Measurements from ENCODE around the gene FAM3C. TPM values are rescaled to one million over a fixed set of nuclear protein-coding genes. Genes with fewer than 3 reads are reported as not detected.
"Not testable (repeated sequence)": the region's sequence is repeated elsewhere in the genome, so short reads cannot be mapped to it uniquely, and the experiment has no call there.

FAM3C gene
- total RNA-seq, 4 donors from 2014 or later = 91.0 to 109 (median 97.9) TPM

DNA sequence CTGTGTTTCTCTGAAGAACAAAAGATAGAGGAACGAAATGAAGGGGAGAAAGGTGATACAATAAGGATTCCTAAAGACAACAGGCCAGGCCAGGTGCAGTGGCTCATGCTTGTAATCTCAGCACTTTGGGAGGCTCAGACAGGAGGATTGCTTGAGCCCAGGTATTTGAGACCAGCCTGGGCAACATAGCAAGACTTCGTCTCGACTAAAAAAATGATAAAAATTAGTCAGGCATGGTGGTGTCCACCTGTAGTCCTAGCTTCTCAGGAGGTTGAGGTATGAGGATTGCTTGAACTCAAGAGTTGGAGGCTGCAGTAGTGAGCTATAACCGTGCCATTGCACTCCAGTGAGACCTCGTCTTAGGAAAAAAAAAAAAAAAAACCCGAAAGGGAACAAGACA is 41.4 kb upstream of the FAM3C start:
- intact Hi-C loops (cut with DNase I) = no loop called here
- no peak overlapping the region for H3K27ac ChIP-seq
- TF ChIP-seq, protein P1, sequence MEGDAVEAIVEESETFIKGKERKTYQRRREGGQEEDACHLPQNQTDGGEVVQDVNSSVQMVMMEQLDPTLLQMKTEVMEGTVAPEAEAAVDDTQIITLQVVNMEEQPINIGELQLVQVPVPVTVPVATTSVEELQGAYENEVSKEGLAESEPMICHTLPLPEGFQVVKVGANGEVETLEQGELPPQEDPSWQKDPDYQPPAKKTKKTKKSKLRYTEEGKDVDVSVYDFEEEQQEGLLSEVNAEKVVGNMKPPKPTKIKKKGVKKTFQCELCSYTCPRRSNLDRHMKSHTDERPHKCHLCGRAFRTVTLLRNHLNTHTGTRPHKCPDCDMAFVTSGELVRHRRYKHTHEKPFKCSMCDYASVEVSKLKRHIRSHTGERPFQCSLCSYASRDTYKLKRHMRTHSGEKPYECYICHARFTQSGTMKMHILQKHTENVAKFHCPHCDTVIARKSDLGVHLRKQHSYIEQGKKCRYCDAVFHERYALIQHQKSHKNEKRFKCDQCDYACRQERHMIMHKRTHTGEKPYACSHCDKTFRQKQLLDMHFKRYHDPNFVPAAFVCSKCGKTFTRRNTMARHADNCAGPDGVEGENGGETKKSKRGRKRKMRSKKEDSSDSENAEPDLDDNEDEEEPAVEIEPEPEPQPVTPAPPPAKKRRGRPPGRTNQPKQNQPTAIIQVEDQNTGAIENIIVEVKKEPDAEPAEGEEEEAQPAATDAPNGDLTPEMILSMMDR (IDR thresholded peaks at IDR 0.05) = no peak
- TF ChIP-seq POLR2A (IDR thresholded peaks at IDR 0.05) = no peak
- 85 to 91% methylated on average over 6 of the region's 6 CpGs for WGBS, 2 donors
- DNase-seq = no peak
- no peak overlapping the region for H3K4me3 ChIP-seq (replicated peaks in 1 of 3)
- H3K4me1 ChIP-seq = peaks cover 0 to 8% of the 10 kb centered on the region in 2 donors
- no peaks in the 10 kb centered on the region for H3K9me3 ChIP-seq
- H3K36me3 ChIP-seq = no peaks in the 10 kb centered on the region
- no peaks in the 10 kb centered on the region for H3K27me3 ChIP-seq

- no peak overlapping the region for H3K27ac ChIP-seq
- DNase-seq = no peak
- peaks cover 0 to 8% of the 10 kb centered on the region in 2 donors for H3K4me1 ChIP-seq
- no peaks in the 10 kb centered on the region for H3K9me3 ChIP-seq
- H3K27me3 ChIP-seq = no peaks in the 10 kb centered on the region
- 92 to 93% methylated on average over 7 of the region's 7 CpGs for WGBS, 2 donors
- H3K36me3 ChIP-seq = no peaks in the 10 kb centered on the region
- intact Hi-C loops (cut with DNase I) = no loop called here
- no peak overlapping the region for H3K4me3 ChIP-seq (replicated peaks in 1 of 3)
- TF ChIP-seq, protein P1 (IDR thresholded peaks at IDR 0.05) = no peak
- no peak for TF ChIP-seq POLR2A (IDR thresholded peaks at IDR 0.05)
These were observed 40.6 kb upstream of the FAM3C start for GRCh38 chr7:121436688-121437087.

DNA sequence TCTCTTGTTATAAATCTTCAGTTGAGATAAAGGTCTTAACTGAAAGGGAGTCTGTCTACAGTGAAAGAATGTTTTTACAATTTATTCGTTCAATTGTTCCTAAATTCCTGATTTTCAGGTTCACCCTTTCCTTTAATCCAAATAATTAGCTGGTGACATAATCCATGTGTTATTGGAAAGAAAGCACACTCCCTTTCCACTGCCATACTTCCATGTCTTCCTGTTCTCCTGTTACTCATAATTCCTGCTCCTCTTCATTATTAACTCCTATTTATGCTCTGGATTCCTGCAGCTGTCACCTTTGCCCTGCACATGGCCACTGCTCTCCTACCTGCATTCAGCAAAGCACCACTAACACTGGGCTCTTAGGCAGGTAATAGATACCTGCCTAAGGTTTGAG is 40.0 kb upstream of the FAM3C start:
- Histone ChIP-seq H3K4me1 (peaks cover 0 to 8% of the 10 kb centered on the region in 2 donors), H3K27me3 (no peaks in the 10 kb centered on the region), H3K9me3 (no peaks in the 10 kb centered on the region), H3K36me3 (no peaks in the 10 kb centered on the region), H3K27ac (no peak overlapping the region), H3K4me3 (replicated peaks in 1 of 3) (no peak overlapping the region)
- no peak for TF ChIP-seq POLR2A (IDR thresholded peaks at IDR 0.05)
- TF ChIP-seq, protein P1 (IDR thresholded peaks at IDR 0.05) = no peak
- intact Hi-C loops (cut with DNase I) = no loop called here
- DNase-seq = no peak
- 83 to 85% methylated on average over 1 of the region's 1 CpG for WGBS, 2 donors

DNA sequence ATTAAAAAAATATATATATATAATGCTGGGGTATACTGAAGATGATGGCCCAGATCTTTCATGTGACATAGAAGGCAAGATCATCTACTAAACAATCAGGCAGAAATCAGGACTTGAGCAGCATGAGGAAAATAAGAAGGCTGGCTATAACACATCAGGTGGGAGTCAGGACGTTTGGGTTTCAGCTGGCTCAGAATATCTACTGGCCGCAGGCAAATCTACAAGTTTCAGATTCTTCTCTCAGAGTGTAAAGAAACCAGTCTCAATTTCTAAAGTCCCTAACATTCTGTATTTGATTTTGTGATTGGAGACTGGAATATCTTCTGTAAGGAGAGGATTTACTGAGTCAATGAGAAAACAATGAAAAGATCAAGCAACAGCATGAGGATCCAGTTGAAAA is 37.7 kb upstream of the FAM3C start:
- no peaks in the 10 kb centered on the region for H3K9me3 ChIP-seq
- peaks cover 5 to 9% of the 10 kb centered on the region in 2 donors for H3K4me1 ChIP-seq
- no peak for DNase-seq
- H3K4me3 ChIP-seq (replicated peaks in 1 of 3) = no peak overlapping the region
- TF ChIP-seq POLR2A (IDR thresholded peaks at IDR 0.05) = no peak
- TF ChIP-seq, protein P1 (IDR thresholded peaks at IDR 0.05) = no peak
- H3K27me3 ChIP-seq = no peaks in the 10 kb centered on the region
- intact Hi-C loops (cut with DNase I) = no loop called here
- 92 to 94% methylated on average over 2 of the region's 2 CpGs for WGBS, 2 donors
- H3K27ac ChIP-seq = no peak overlapping the region
- H3K36me3 ChIP-seq = no peaks in the 10 kb centered on the region

DNA sequence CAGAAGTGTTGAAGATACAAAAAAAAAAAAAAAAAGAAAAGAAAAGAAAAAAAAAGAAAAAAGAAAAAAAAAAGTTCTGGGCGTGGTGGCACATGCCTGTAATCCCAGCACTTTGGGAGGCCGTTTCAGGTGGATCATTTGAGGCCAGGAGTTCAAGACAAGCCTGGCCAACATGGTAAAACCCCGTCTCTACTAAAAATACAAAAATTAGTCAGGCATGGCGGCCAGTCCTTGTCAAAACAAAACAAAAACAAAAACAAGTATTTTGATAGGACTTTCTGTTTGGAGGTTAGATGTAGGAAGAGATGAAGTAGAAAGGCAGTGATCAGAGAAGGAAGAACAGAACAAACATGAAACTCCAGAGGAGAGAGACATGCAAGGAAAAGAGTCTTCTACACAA is 36.4 kb upstream of the FAM3C start:
- WGBS, 2 donors = 54 to 69% methylated on average over 4 of the region's 4 CpGs

DNA sequence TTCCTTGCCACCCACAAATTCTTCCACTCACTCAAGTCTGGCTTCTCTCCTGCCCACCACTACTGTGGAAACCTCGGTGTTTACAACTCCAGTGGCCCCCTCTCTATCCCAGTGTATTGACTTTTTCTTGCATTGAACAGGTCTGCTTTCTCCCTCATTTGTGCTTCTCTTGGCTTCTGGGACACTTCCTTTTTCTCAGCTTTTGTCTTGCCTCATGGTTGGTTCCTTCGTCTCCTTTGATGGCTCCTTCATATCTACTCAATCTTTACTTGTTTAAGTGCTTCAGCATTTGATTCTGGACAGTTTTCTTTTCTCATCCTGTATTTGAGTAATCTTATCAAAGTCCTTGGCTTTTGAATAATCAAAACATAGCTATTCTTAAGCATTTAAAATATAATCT is 35.9 kb upstream of the FAM3C start:
- H3K27ac ChIP-seq = no peak overlapping the region
- H3K9me3 ChIP-seq = no peaks in the 10 kb centered on the region
- no peaks in the 10 kb centered on the region for H3K27me3 ChIP-seq
- intact Hi-C loops (cut with DNase I) = no loop called here
- H3K4me1 ChIP-seq = peaks cover 5% of the 10 kb centered on the region in 2 donors
- no peak overlapping the region for H3K4me3 ChIP-seq (replicated peaks in 1 of 3)
- DNase-seq = no peak
- no peak for TF ChIP-seq POLR2A (IDR thresholded peaks at IDR 0.05)
- TF ChIP-seq, protein P1 (IDR thresholded peaks at IDR 0.05) = no peak
- 96 to 99% methylated on average over 2 of the region's 2 CpGs for WGBS, 2 donors
- H3K36me3 ChIP-seq = no peaks in the 10 kb centered on the region

More for the DNA sequence above, 36.4 kb upstream of the FAM3C start:
- intact Hi-C loops (cut with DNase I); H3K4me3 ChIP-seq (replicated peaks in 1 of 3); H3K9me3 ChIP-seq; H3K36me3 ChIP-seq; H3K27me3 ChIP-seq; DNase-seq; H3K27ac ChIP-seq; H3K4me1 ChIP-seq: not testable (repeated sequence)

All from thyroid gland (tissue), 4 donors.